NCI-H510A treated with DMSO at 0.1 percent for 48 hours (cell line): ENCODE results near the gene KCNMB3.
"Not testable (repeated sequence)": the region's sequence is repeated elsewhere in the genome, so short reads cannot be mapped to it uniquely, and the experiment has no call there.

Source experiments
- DNase-seq: peaks from one replicate; lab custom pipeline; 2025; lab: John Stamatoyannopoulos, UW

KCNMB3 gene

GRCh38 chr3:179250803-179251476 is at the start of gene KCNMB3:
KCNMB3 (minus strand) TSS chr3:179251114; CDS start chr3:179250990, 124 bp downstream.
- no peak for DNase-seq

GRCh38 chr3:179299999-179300613 is 49.2 kb upstream of the KCNMB3 start:
- DNase-seq: no peak

- no peak for DNase-seq
These were observed 48.4 kb upstream of the KCNMB3 start for GRCh38 chr3:179299316-179299715.

- no peak for DNase-seq
These were observed 47.2 kb upstream of the KCNMB3 start for GRCh38 chr3:179297971-179298725.

GRCh38 chr3:179292450-179292849 is 41.5 kb upstream of the KCNMB3 start:
- DNase-seq: no peak

- DNase-seq: no peak
These were observed 38.4 kb upstream of the KCNMB3 start for GRCh38 chr3:179289295-179289694.

GRCh38 chr3:179288845-179289244 is 37.9 kb upstream of the KCNMB3 start:
- DNase-seq: no peak

- DNase-seq: no peak
These were observed 35.4 kb upstream of the KCNMB3 start for GRCh38 chr3:179286331-179286730.

GRCh38 chr3:179281825-179282224 is 30.9 kb upstream of the KCNMB3 start:
- no peak for DNase-seq

- DNase-seq: no peak
These were observed 28.9 kb upstream of the KCNMB3 start for GRCh38 chr3:179279837-179280236.

GRCh38 chr3:179278932-179279693 is 28.2 kb upstream of the KCNMB3 start:
- no peak for DNase-seq

- DNase-seq: no peak
These were observed 27.2 kb upstream of the KCNMB3 start for GRCh38 chr3:179278151-179278550.

- DNase-seq: no peak
These were observed 25.8 kb upstream of the KCNMB3 start for GRCh38 chr3:179276743-179277142.

GRCh38 chr3:179276001-179276400 is 25.1 kb upstream of the KCNMB3 start:
- DNase-seq: no peak

- DNase-seq: not testable (repeated sequence)
These were observed 23.5 kb upstream of the KCNMB3 start for GRCh38 chr3:179274434-179274833.

- DNase-seq: no peak
These were observed 21.5 kb upstream of the KCNMB3 start for GRCh38 chr3:179272385-179272784.

- DNase-seq: no peak
These were observed 18.3 kb upstream of the KCNMB3 start for GRCh38 chr3:179269152-179269707.

GRCh38 chr3:179268400-179269051 is 17.6 kb upstream of the KCNMB3 start:
- DNase-seq: no peak

- no peak for DNase-seq
These were observed 15.8 kb upstream of the KCNMB3 start for GRCh38 chr3:179266701-179267211.

GRCh38 chr3:179265875-179266274 is 15.0 kb upstream of the KCNMB3 start:
- DNase-seq: no peak

GRCh38 chr3:179265092-179265491 is 14.2 kb upstream of the KCNMB3 start:
- DNase-seq: no peak
